ENCODE data around the gene EFNA5. TPM values are rescaled to one million over a fixed set of nuclear protein-coding genes. Genes with fewer than 3 reads are reported as not detected.

The EFNA5 gene
- total and polyA plus RNA-seq, 2 of the 8 experiments (the other 6 are each of a cell fraction or from before 2014, with no cell fraction given) = 9.6 to 21.8 TPM

- Histone ChIP-seq H4K20me1 (replicated peaks in 1 of 2; ENCODE audit: control insufficient read depth in 1 of 2, insufficient read depth in 2 of 2, low read length in 2 of 2) (no peaks in the 10 kb centered on the region), H2BK20ac (ENCODE audit: low read length) (no peak overlapping the region)
Measured at GRCh38 chr5:107618242-107618641, 52.5 kb downstream of the EFNA5 start.

More at GRCh38 chr5:107618242-107618641, 52.5 kb downstream of the EFNA5 start:
- Histone ChIP-seq H2BK5ac (ENCODE audit: low read depth, low read length) (no peak overlapping the region), H2BK12ac (ENCODE audit: low read depth, low read length) (no peak overlapping the region), H3K4me3 (ENCODE audit: extremely low read depth in 1 of 4, insufficient read depth in 2 of 4, low read depth in 3 of 4, low read length in 4 of 4) (no peak overlapping the region), H2BK120ac (replicated peaks; ENCODE audit: low read depth, low read length) (no peak overlapping the region), H3K14ac (ENCODE audit: insufficient read length) (no peak overlapping the region), H3K4ac (replicated peaks; ENCODE audit: insufficient read length, low read depth, low read length) (no peak overlapping the region), H2AFZ (ENCODE audit: low read length) (no peak overlapping the region), H2BK15ac (ENCODE audit: low read length) (no peak overlapping the region), H3K4me1 (replicated peaks in 1 of 4; ENCODE audit: control insufficient read depth in 3 of 4, insufficient read depth in 4 of 4, low read length in 3 of 4) (no peaks in the 10 kb centered on the region), H3K9ac (replicated peaks in 1 of 4; ENCODE audit: extremely low read depth in 1 of 4, low read depth in 3 of 4, low read length in 3 of 4) (no peak overlapping the region), H2AK5ac (ENCODE audit: low read depth, low read length) (no peak overlapping the region), H3K23me2 (ENCODE audit: low read depth, low read length) (no peaks in the 10 kb centered on the region; the same call in 1 of the 2 replicates), H3K36me3 (ENCODE audit: control insufficient read depth in 2 of 4, insufficient read depth in 4 of 4, low read length in 3 of 4) (no peaks in the 10 kb centered on the region), H4K91ac (replicated peaks; ENCODE audit: insufficient read length, low read length) (no peak overlapping the region), H3K18ac (ENCODE audit: extremely low read depth, low read length) (no peak overlapping the region), H4K5ac (ENCODE audit: insufficient read length, low read depth, low read length) (no peak overlapping the region), H3K79me2 (ENCODE audit: control insufficient read depth in 1 of 2, insufficient read depth in 2 of 2, low read length in 2 of 2) (no peaks in the 10 kb centered on the region; a peak in 2 of 4 replicates), H3K27ac (ENCODE audit: low read depth, low read length) (no peak overlapping the region), H4K8ac (ENCODE audit: extremely low read depth, insufficient read depth, low read length) (no peak overlapping the region), H3K4me2 (ENCODE audit: insufficient read depth in 1 of 2, low read depth in 2 of 2, low read length in 2 of 2) (no peak overlapping the region), H3K56ac (replicated peaks; ENCODE audit: insufficient read length, low read depth, low read length) (no peak overlapping the region), H3K27me3 (replicated peaks in 1 of 4; ENCODE audit: control insufficient read depth in 3 of 4, extremely low read depth in 1 of 4, insufficient read depth in 3 of 4, low read length in 3 of 4) (no peaks in the 10 kb centered on the region), H3K79me1 (ENCODE audit: low read depth, low read length) (no peaks in the 10 kb centered on the region), H3K23ac (ENCODE audit: insufficient read length) (no peak overlapping the region), H3K9me3 (ENCODE audit: insufficient read depth in 2 of 2, low read depth in 1 of 2, low read length in 1 of 2) (no peaks in the 10 kb centered on the region)
- ChIA-PET POLR2A (ENCODE audit: partially characterized antibody) (no interaction called here), CTCF (ENCODE audit: partially characterized antibody) (interaction anchor here (0.5 kb wide), 1 partner anchor 17 kb away, joined by 3 read pairs; no protein-coding TSS in a partner anchor)
- FAIRE-seq (no peak), DNase-seq (ENCODE audit: low read depth in 1 of 2, low spot score in 2 of 2) (no peak)
- TF ChIP-seq, protein P1, sequence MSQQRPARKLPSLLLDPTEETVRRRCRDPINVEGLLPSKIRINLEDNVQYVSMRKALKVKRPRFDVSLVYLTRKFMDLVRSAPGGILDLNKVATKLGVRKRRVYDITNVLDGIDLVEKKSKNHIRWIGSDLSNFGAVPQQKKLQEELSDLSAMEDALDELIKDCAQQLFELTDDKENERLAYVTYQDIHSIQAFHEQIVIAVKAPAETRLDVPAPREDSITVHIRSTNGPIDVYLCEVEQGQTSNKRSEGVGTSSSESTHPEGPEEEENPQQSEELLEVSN (IDR thresholded peaks at IDR 0.05) = no peak
- no peak for TF ChIP-seq SP4 (IDR thresholded peaks at IDR 0.05; ENCODE audit: low read length)
- no peak for TF ChIP-seq POLR2AphosphoS5 (IDR thresholded peaks at IDR 0.05; ENCODE audit: low read depth, low read length)
- TF ChIP-seq KDM1A (IDR thresholded peaks at IDR 0.05; ENCODE audit: borderline replicate concordance, low read length) = no peak
- no peak for TF ChIP-seq GABPA (IDR thresholded peaks at IDR 0.05; ENCODE audit: borderline replicate concordance, insufficient read depth, low read length)
- WGBS, 2 experiments (ENCODE audit: extremely low coverage in 1 of 2, insufficient coverage in 1 of 2, insufficient read length in 1 of 2, insufficient replicate concordance in 2 of 2, low coverage in 1 of 2, low lambda C conversion rate in 2 of 2, missing lambda C conversion rate in 1 of 2) = 88% methylated on average over 3 of the region's 3 CpGs; no CpG with 5 or more reads in 1 of the 2 experiments

All from H1 (cell line).